GM19324 (cell line): ENCODE measurements around the gene PLCL1.
A peak's percentile ranks its signal among the peaks of the same experiment; 100 is the strongest.

Experiments
- ATAC-seq: cut with Tn5 transposase; IDR thresholded peaks from one replicate; pipeline ENCODE4 v1.9.1; 2021; ENCODE audit warnings: mild to moderate bottlenecking, moderate library complexity; ENCODE audit not compliant: unreplicated experiment, low FRiP score

Gene PLCL1

GRCh38 chr2:197883354-197884032 lies 79.1 kb downstream of the PLCL1 start:
- ATAC-seq = no peak

GRCh38 chr2:197884252-197884651 lies 79.9 kb downstream of the PLCL1 start:
- ATAC-seq = no peak

GRCh38 chr2:197885126-197885525 lies 80.7 kb downstream of the PLCL1 start:
- ATAC-seq = no peak

DNA sequence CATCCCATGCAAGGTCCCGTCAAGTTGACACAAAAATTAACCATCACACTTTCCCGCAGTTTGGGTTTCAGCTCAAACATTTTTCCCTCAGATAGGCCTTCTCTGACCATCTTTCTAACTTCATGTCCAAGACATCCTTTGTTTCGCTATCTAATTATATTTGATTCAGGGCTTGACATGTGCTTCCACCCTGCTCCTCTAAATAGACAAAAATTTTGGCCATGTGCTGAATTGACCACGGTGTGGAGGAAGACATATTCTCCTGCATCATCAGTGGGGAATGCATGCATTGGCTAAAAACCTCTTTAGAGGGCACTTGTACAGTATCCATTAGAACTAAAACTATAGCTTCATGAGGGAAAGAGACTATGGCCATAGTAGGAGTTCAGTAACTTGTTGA lies 81.2 kb downstream of the PLCL1 start:
- no peak for ATAC-seq

GRCh38 chr2:197888321-197888720 lies 83.9 kb downstream of the PLCL1 start:
- ATAC-seq = no peak

DNA sequence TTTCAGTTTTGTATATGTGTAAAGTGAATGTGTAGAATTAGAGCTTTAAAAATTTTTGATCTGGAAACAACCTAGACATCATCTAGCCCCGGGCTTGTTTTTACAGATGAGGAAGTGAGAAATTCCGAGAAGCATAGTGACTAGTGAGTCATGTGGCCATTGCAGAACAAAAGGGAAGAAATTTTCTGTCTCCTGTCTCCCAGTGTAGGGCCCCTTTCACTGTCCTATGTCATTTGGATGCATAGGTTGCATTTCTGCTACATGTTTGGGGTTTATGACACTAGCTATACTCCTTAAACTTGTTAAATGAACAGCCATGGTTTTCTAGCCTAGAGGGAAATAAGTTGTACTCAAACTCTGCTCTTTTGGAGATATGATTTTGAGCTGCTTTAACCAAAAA lies 84.6 kb downstream of the PLCL1 start:
- peak; percentile 85 for ATAC-seq

DNA sequence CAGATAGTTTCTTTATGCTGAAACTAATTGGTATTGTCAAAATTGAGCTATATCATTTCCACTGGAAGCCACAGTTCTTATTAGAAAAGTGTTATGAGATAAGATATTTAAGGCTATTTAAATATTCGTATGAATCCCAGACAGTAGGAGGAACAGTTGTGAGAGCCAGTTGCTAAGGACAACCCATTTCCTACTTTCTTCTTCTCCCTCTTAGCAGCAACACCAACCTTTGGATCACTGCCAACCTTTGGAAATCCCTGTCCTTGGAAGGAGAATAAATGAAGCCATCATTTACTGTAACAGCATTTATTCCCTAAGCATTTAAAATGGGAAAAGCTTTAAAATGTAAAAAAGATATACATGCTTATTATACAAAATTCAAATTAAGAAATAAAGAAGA lies 85.8 kb downstream of the PLCL1 start:
- ATAC-seq = no peak

- ATAC-seq = no peak
Measured at GRCh38 chr2:197891897-197892442, 87.6 kb downstream of the PLCL1 start.

DNA sequence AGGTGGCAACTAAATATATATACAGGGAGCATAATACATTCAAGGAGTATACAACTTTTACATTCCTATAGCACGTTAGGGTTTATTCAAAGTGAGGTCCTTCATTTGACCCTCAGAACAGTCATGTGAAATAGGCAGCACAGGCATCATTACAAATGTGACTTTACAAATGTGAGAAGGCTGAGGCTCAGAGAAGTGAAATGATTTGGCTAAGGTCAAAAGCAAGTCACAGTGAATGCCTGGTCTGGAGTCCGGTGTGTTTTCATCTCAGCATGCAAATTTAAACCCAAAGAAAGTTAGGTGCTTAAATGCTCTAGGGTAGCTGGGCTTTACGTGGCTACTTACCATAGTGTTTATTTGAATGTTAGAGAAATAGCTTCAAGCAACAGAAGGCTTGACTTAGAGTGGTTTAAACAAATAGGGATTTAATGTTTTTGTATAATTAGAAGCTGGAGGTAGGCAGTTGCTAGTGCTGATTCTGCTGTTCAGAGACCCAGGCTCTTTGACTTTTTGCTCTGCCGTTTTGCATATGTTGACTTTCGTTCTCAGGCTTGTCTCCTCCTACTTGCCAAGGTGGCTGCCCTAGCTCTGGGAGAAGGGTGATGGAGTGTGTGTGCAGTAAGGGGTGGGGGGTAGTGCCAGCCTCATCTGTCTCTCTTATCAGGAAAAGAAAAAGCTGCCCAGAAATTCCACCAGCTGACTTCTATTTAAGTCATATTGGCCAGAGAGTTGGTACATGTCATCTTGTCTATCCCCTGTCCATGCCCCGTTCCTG lies 89.2 kb downstream of the PLCL1 start:
- peak; percentile 80 for ATAC-seq

- ATAC-seq = no peak
Measured at GRCh38 chr2:197894751-197895274, 90.4 kb downstream of the PLCL1 start.

DNA sequence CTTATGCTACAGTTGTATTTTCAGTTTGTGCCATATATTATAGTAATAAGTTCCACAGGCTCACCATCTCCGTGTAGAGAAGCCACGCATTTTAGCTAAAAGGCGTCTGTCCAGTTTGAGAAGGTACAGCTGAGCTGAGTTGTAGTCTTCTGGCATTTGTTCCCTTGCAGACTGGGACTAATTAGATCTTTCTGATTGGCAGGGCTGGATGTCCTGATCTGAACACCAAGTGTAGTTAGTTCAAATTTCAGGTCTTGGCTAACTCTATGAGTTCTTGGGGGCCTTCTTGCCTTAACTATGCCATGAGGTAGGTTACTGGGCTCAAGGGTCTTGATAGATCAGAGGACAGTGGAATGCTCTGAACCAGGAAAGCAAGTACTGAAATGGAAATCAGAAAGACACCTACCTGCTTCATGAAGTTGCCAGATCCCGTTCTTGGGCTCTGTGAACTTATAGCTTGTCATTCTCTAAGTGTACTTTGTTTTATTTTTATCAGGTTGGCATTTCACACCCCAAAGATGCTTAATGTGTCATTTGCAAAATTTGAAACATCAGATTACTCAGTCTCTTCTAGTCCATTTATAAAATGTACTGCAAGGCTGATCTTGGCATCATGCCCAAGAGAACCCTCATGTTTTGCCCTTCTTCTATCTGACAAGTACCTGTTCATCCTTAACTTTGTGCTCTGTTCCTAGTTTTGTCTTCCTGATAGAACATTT lies 93.7 kb downstream of the PLCL1 start:
- ATAC-seq = no peak

DNA sequence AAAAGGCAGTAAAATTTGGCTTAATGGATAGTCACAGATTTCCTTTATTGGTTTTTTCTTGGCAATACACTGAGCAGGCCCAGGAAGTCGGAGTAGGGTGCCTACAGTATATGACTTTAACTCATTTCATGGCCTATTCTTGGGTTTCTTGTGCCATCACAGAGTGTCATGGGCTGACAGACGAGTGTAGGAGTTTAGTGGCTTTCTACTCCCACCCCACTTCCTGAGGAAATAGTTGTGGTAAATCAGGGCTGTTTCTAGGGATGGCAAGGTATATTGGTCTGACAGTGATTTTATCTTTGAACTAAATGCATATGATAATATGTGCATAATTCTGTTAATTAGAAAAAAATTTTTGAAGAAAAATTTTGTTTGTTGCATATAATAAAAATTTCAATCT lies 100.1 kb downstream of the PLCL1 start:
- no peak for ATAC-seq

GRCh38 chr2:197908156-197908555 lies 103.8 kb downstream of the PLCL1 start:
- no peak for ATAC-seq

GRCh38 chr2:197908990-197909776 lies 104.8 kb downstream of the PLCL1 start:
- no peak for ATAC-seq

DNA sequence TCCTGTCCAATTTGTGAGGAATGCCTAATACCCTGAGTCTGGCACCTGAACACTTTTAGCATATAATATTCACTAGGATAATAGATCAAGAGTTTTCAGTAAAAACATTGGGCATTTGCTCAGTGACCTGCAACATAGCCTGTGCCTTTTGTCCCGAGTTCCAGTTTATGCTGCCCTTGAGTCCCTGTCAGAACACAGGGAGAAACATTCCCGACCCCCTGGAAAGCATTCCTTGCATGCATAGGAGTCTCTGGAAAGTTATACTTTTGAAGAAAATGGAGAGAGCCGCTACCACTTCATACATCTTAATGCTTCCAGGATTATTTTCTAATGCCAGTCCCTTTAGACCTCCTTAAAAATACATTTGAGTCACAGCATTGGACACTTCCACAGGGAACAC lies 107.3 kb downstream of the PLCL1 start:
- no peak for ATAC-seq

DNA sequence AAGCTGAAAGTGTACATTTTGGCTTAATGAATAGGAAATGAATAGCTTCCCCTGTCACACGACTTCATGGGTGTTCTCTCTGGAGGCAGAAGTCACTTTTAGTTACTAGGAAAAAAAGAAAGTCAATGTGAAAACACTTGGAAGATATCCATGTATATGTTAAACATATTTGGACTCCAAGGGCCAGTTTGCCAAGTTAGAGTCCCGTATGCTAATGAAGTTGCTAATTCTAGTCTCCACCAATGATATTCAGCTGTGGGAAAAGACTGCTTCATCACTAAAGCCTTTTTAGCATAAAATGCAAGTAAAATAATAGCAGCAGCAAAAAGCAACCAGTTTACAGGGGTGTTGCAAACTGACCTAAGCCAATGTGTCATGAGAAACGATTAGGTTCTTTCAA lies 108.7 kb downstream of the PLCL1 start:
- no peak for ATAC-seq

DNA sequence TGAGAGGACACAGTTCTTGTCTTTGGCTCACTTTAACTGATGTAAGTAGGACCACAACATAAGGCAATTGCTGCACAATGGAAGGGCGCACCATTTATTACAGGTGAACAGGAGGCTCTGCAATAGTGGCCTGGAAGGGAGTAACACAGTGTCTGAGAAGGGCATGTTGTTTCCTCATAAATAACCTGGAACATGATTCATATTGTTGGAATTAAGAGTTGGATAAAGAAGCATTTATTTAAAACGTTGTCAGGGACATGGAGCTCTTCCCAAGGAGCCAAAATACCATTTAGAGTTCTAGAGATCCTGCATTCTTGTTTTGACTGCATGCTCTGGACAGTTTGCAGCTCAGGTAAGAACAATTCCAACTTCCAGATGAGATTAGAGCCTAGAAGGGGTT lies 110.4 kb downstream of the PLCL1 start:
- ATAC-seq = no peak

DNA sequence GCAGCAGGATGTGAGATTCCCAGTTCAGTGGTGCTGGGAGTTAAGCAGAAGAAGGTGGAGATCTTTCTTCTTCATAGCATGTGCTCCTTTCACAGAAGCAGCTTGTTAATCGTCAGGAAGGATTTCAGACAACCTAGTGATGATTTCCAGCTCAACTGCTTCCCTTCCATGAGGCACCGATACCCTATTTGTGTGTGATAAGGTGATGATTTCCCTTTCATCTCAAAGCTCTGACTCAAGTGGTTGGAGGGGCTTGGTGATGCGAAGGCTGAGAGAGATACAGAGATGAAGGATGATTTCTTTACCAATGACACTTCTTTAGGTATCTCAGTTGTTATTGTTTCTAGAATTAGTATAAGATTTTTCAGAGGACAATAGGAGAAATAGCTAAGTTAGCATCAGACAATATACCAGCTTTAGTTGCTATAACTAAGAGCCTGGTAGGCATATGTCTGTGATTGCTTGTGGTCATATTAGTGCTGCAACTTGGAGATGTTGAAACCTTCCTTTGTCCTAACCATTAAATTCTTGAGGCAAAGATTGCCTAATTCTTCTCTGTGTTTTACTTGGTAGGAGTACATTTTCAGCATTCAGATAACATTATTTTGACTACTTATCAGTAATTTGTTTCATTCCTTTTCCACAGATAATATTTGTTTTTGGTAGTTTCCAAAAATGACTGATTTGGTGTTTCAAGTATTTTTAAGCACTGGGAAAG lies 111.3 kb downstream of the PLCL1 start:
- no peak for ATAC-seq

- no peak for ATAC-seq
Measured at GRCh38 chr2:197919487-197919886, 115.1 kb downstream of the PLCL1 start.

GRCh38 chr2:197920088-197920487 lies 115.7 kb downstream of the PLCL1 start:
- ATAC-seq = no peak
